HG02610 (cell line): Measurements from ENCODE around the gene ZNF366.

ENCODE experiments used
- ATAC-seq: cut with Tn5 transposase; IDR thresholded peaks from one replicate; pipeline ENCODE4 v1.9.1; 2021; ENCODE audit warnings: mild to moderate bottlenecking, moderate library complexity; ENCODE audit not compliant: unreplicated experiment

Gene ZNF366

GRCh38 chr5:72445969-72446368 is 61.2 kb downstream of the ZNF366 start:
- ATAC-seq, result no peak

- ATAC-seq, result no peak
Measured at GRCh38 chr5:72443883-72444282, 63.3 kb downstream of the ZNF366 start.

- ATAC-seq, result no peak
Measured at GRCh38 chr5:72441862-72442540, 65.2 kb downstream of the ZNF366 start.

GRCh38 chr5:72441094-72441723 is 66.0 kb downstream of the ZNF366 start:
- no peak for ATAC-seq

- no peak for ATAC-seq
Measured at GRCh38 chr5:72440207-72440638, 67.0 kb downstream of the ZNF366 start.

- ATAC-seq, result no peak
Measured at GRCh38 chr5:72439192-72439591, 68.0 kb downstream of the ZNF366 start.

- no peak for ATAC-seq
Measured at GRCh38 chr5:72438141-72438540, 69.1 kb downstream of the ZNF366 start.

GRCh38 chr5:72436796-72437471 is 70.3 kb downstream of the ZNF366 start:
- no peak for ATAC-seq

- no peak for ATAC-seq
Measured at GRCh38 chr5:72434781-72435437, 72.3 kb downstream of the ZNF366 start.

GRCh38 chr5:72434056-72434780 is 73.0 kb downstream of the ZNF366 start:
- no peak for ATAC-seq

- no peak for ATAC-seq
Measured at GRCh38 chr5:72433522-72433921, 73.7 kb downstream of the ZNF366 start.

- ATAC-seq, result no peak
Measured at GRCh38 chr5:72428669-72429068, 78.5 kb downstream of the ZNF366 start.

GRCh38 chr5:72427488-72428437 is 79.4 kb downstream of the ZNF366 start:
- ATAC-seq, result no peak

GRCh38 chr5:72427016-72427415 is 80.2 kb downstream of the ZNF366 start:
- no peak for ATAC-seq

- no peak for ATAC-seq
Measured at GRCh38 chr5:72426019-72426418, 81.2 kb downstream of the ZNF366 start.

- ATAC-seq, result no peak
Measured at GRCh38 chr5:72418271-72418670, 88.9 kb downstream of the ZNF366 start.

GRCh38 chr5:72417333-72418062 is 89.7 kb downstream of the ZNF366 start:
- ATAC-seq, result no peak

GRCh38 chr5:72415616-72416325 is 91.4 kb downstream of the ZNF366 start:
- no peak for ATAC-seq
